Measurements from ENCODE around the gene KAT5.

DNA sequence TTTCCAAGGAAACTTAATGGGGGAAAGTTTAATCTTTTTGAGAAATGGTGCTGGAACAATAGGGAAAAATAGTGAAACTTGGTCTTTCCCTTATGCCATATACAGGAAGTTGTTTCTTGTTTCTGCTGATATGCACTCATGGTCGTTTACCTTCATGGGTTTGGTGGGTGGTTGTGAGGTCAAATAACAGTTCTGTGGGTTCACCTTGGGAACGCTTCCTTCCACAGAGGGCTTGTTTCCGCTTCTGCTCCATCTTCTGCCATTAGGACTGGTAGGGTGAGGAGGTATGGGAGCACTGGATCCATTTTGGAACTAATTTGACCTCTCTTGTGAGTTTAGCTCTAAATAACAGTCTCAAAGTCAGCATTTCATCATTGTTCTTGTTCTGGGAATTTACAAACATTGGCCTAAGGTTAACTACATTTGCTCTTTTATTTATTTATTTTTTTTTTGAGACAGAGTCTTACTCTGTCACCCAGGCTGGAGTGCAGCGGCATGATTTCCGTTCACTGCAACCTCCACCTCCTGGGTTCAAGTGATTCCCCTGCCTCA is 31.8 kb upstream of the KAT5 start:
- TF ChIP-seq POLR2AphosphoS5 (IDR thresholded peaks at IDR 0.05; ENCODE audit: low read depth, low read length) = no peak
- no peak for TF ChIP-seq TAF1 (IDR thresholded peaks at IDR 0.05; ENCODE audit: borderline replicate concordance, low read depth, low read length)

Measured in GM12892 (cell line).